Measurements from ENCODE around the gene CEP97.

DNA sequence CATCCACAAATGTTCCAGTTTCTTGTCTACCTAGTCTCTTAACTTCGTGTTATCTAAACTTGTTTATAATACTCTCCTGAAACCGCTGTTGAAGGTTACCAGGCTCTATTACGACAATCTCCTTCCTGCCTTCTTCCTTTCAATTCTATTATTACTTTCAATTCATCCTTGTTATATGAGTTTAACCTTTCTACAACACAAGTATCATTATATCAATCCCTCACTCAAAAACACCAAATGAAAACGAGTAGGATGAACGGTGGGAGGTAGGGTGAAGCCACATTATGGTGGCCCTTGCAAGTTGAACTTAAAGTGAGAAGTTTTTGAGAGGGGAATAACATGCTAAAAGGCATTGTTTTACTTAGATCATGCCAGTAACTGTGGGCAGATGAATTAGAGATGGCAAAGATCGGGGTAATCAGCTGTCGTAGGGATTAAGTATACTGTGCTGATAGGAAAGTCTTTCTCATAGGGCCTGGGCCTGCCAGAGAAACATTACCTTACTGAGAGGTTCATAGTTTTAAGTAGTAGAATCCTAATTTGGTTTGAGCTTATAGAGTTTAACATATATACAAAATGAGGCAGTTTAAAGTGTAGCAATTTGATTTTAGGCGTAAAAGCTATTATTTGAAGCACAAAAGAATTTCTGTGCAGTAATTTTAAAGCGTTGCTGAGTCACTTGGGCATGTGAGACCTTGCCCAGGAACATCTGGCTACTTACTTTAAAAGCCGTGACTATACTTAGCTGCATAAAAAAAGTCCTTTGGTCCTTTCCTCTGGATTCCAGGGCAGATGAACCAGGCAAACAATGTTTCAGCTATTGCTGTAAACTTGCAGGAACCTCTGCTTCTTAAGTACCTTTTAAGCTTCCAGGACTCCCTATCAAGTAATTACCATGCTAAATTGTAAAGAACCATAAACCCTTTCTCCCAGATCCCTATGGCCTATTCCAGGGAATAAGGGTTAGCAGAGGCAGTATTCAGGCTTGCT, 3.3 kb upstream of the CEP97 start:
- TF ChIP-seq, protein P1, sequence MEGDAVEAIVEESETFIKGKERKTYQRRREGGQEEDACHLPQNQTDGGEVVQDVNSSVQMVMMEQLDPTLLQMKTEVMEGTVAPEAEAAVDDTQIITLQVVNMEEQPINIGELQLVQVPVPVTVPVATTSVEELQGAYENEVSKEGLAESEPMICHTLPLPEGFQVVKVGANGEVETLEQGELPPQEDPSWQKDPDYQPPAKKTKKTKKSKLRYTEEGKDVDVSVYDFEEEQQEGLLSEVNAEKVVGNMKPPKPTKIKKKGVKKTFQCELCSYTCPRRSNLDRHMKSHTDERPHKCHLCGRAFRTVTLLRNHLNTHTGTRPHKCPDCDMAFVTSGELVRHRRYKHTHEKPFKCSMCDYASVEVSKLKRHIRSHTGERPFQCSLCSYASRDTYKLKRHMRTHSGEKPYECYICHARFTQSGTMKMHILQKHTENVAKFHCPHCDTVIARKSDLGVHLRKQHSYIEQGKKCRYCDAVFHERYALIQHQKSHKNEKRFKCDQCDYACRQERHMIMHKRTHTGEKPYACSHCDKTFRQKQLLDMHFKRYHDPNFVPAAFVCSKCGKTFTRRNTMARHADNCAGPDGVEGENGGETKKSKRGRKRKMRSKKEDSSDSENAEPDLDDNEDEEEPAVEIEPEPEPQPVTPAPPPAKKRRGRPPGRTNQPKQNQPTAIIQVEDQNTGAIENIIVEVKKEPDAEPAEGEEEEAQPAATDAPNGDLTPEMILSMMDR (IDR thresholded peaks at IDR 0.05): no peak
- no peak for TF ChIP-seq POLR2A (IDR thresholded peaks at IDR 0.05)

All from adrenal gland (tissue), 5 donors.